Liver (tissue), 9 donors: Measurements from ENCODE around the gene CPSF6. TPM values are rescaled to one million over a fixed set of nuclear protein-coding genes. Genes with fewer than 3 reads are reported as not detected.
"Not testable (repeated sequence)": the region's sequence is repeated elsewhere in the genome, so short reads cannot be mapped to it uniquely, and the experiment has no call there.

ENCODE experiments used
- DNase-seq: peaks from one replicate; pipeline ENCODE4 v3.0.0-alpha.2; 2017; ENCODE audit warnings: low spot score
- H3K27ac ChIP-seq, 2 donors: one replicate each; pipeline ENCODE4 v1.7.0; 2013; ENCODE audit warnings: inconsistent platforms in 2 of 2, low read length in 2 of 2, control low read depth in 1 of 2, low read depth in 1 of 2, mild to moderate bottlenecking in 1 of 2
- H3K27me3 ChIP-seq, 4 donors: one replicate each; pipeline versions ENCODE4 v1.6.1 to v1.7.0; 2013; ENCODE audit warnings: low read length in 3 of 4, inconsistent platforms in 1 of 4, mild to moderate bottlenecking in 1 of 4, moderate library complexity in 1 of 4; ENCODE audit not compliant: control insufficient read depth in 4 of 4, insufficient read depth in 4 of 4
- H3K36me3 ChIP-seq, 4 donors: one replicate each; pipeline versions ENCODE4 v1.6.1 to v1.7.0; 2013; ENCODE audit warnings: low read length in 3 of 4, mild to moderate bottlenecking in 3 of 4, low read depth in 1 of 4, moderate library complexity in 1 of 4; ENCODE audit not compliant: control insufficient read depth in 4 of 4, insufficient read depth in 3 of 4
- H3K4me1 ChIP-seq, 4 donors: one replicate each; pipeline versions ENCODE4 v1.6.1 to v1.7.0; 2013; ENCODE audit warnings: low read length in 3 of 4, mild to moderate bottlenecking in 3 of 4, moderate library complexity in 1 of 4; ENCODE audit not compliant: control insufficient read depth in 4 of 4, insufficient read depth in 4 of 4
- H3K4me3 ChIP-seq, 3 donors: one replicate each; pipeline versions ENCODE4 v1.6.1 to v1.7.0; 2013; ENCODE audit warnings: low read length in 3 of 3, control low read depth in 1 of 3, low read depth in 1 of 3, mild to moderate bottlenecking in 1 of 3
- H3K9ac ChIP-seq, 2 donors: one replicate each; pipeline ENCODE4 v1.7.0; 2013; ENCODE audit warnings: low read length in 2 of 2, mild to moderate bottlenecking in 2 of 2, moderate library complexity in 2 of 2, control low read depth in 1 of 2, low read depth in 1 of 2
- H3K9me3 ChIP-seq, 4 donors: one replicate each; pipeline versions ENCODE4 v1.6.1 to v1.7.0; 2013; ENCODE audit warnings: low read length in 3 of 4; ENCODE audit not compliant: control insufficient read depth in 4 of 4
- EGR1 ChIP-seq, 2 donors: IDR thresholded peaks; 2 replicates each; pipeline ENCODE4 v1.6.1; 2016 to 2018; ENCODE audit warnings: antibody characterized with exemption in 2 of 2, low read depth in 2 of 2
- FOXA1 ChIP-seq: IDR thresholded peaks from 2 replicates; pipeline ENCODE4 v1.6.1; 2016; ENCODE audit warnings: antibody characterized with exemption
- FOXA2 ChIP-seq: IDR thresholded peaks from 2 replicates; pipeline ENCODE4 v1.6.1; 2016; ENCODE audit warnings: antibody characterized with exemption
- HNF4A ChIP-seq, 2 donors: conservative IDR thresholded peaks; 2 replicates each; pipeline ENCODE4 v1.6.1; 2016; ENCODE audit warnings: antibody characterized with exemption in 2 of 2, mild to moderate bottlenecking in 2 of 2
- NR2F2 ChIP-seq: IDR thresholded peaks from 2 replicates; pipeline ENCODE4 v1.6.1; 2016; ENCODE audit warnings: antibody characterized with exemption
- RAD21 ChIP-seq, 2 donors: IDR thresholded peaks; 2 replicates each; pipeline ENCODE4 v1.6.1; 2016; ENCODE audit warnings: antibody characterized with exemption in 2 of 2, mild to moderate bottlenecking in 2 of 2
- RXRA ChIP-seq, 2 donors: IDR thresholded peaks; 2 replicates each; pipeline ENCODE4 v1.6.1; 2017 to 2018; ENCODE audit warnings: antibody characterized with exemption in 2 of 2, mild to moderate bottlenecking in 1 of 2
- WGBS: extraction: QIAGEN DNeasy Blood & Tissue Kit; methylation state at CpG from one replicate; pipeline ENCODE4 v1.1.7; 2013; 5-methylcytosine and 5-hydroxymethylcytosine counted together
- polyA plus RNA-seq, 2 donors: library from polyadenylated mRNA; stranded (reverse) in 1 of 2; unstranded in 1 of 2; fragments of 200-250 nt in 1 of 2; fragments of >200 nt in 1 of 2; fragmentation: Nextera tagmentation in 1 of 2; extraction: Ambion mirVana in 1 of 2; gene quantifications; one replicate each; pipeline versions ENCODE4 v1.2.1 to v1.2.3, GENCODE V29; 2013 to 2015
- total RNA-seq, 2 donors: library from RNA; depleted of rRNA; stranded (reverse); fragments of >200 nt; gene quantifications; one replicate each; pipeline ENCODE4 v1.2.3, GENCODE V29; 2014
- TF ChIP-seq, protein P1 (sequence below): fragments of 150-350 bp; IDR thresholded peaks from 2 replicates; pipeline ENCODE4 v1.5.1; 2017; ENCODE audit warnings: improper control_type of control experiment, low read depth, low read length; ENCODE audit not compliant: missing input control
- TF ChIP-seq, protein P2 (sequence below): IDR thresholded peaks from 2 replicates; pipeline ENCODE4 v1.6.1; 2016; ENCODE audit warnings: antibody characterized with exemption, mild to moderate bottlenecking
- TF ChIP-seq, protein P3 (sequence below): IDR thresholded peaks from 2 replicates; pipeline ENCODE4 v1.6.1; 2016; ENCODE audit warnings: antibody characterized with exemption
- TF ChIP-seq, protein P4 (sequence below): IDR thresholded peaks from 2 replicates; pipeline ENCODE4 v1.6.1; 2016; ENCODE audit warnings: antibody characterized with exemption
- TF ChIP-seq, protein P5 (sequence below): IDR thresholded peaks from 2 replicates; pipeline ENCODE4 v1.6.1; 2016; ENCODE audit warnings: antibody characterized with exemption
- donor health status: healthy.
- donor health status: healthy.
- donor health status: healthy.
- donor health status: healthy.
- donor health status: healthy.

Gene CPSF6
- total and polyA plus RNA-seq, 4 donors, result 10.8 to 21.1 (median 17.4) TPM

DNA sequence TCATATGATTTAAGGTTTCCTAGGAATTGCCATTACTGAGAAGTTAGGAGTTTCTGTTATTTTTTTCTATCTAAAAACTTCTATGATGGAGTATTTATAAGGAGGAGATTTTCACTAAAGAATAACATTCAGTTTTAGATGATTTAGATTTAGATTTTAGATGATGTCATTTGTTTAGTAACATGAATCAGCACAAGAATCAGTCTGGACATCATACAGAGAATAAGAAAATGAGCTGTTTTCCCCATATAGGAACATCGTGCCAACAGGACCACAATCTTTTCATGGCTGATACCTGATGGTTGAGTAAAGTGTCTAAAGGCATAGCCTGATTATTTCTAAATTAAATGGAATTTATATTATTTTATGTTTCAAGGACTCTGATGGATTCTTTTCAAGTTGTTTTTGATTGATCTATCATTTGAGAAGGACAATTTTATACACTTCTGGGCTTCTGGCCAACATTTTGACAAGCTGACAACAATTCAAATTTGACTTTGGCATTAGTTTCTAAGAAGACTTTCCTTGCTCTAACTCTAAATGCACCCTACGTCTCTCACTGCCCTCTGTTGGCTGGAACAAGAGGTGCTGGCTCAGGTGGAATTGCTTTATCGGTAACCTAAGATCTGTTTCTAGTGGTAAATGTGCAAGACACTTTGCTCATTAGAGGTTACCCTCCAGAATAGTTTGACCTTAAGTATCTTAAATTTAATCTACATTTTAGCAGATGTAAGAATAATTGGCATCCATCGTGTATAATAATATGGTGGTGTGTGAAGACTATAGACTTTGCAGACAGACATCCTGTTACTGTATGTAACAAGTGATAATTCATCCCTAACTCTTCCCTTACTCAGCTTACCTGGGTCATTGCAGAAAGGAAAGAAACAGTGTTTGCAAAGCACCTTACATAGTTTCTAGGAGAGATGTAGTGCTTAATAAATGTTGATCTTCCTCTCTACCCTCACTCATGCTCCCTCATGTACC is 42.8 kb upstream of the CPSF6 start:
- Histone ChIP-seq H3K4me3 (no peak overlapping the region), H3K9ac (no peak overlapping the region), H3K4me1 (no peaks in the 10 kb centered on the region), H3K27me3 (no peaks in the 10 kb centered on the region), H3K27ac (no peak overlapping the region), H3K9me3 (peaks cover 10 to 30% (median 13%) of the 10 kb centered on the region in 4 donors), H3K36me3 (no peaks in the 10 kb centered on the region)
- TF ChIP-seq, protein P1, sequence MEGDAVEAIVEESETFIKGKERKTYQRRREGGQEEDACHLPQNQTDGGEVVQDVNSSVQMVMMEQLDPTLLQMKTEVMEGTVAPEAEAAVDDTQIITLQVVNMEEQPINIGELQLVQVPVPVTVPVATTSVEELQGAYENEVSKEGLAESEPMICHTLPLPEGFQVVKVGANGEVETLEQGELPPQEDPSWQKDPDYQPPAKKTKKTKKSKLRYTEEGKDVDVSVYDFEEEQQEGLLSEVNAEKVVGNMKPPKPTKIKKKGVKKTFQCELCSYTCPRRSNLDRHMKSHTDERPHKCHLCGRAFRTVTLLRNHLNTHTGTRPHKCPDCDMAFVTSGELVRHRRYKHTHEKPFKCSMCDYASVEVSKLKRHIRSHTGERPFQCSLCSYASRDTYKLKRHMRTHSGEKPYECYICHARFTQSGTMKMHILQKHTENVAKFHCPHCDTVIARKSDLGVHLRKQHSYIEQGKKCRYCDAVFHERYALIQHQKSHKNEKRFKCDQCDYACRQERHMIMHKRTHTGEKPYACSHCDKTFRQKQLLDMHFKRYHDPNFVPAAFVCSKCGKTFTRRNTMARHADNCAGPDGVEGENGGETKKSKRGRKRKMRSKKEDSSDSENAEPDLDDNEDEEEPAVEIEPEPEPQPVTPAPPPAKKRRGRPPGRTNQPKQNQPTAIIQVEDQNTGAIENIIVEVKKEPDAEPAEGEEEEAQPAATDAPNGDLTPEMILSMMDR, result peak; percentile 56
- TF ChIP-seq RAD21 (IDR thresholded peaks at IDR 0.05) (peak; percentile 72 to 83), EGR1 (IDR thresholded peaks at IDR 0.05; ENCODE audit: low read depth in 2 of 2) (no peak), NR2F2 (no peak)
- TF ChIP-seq, protein P2, sequence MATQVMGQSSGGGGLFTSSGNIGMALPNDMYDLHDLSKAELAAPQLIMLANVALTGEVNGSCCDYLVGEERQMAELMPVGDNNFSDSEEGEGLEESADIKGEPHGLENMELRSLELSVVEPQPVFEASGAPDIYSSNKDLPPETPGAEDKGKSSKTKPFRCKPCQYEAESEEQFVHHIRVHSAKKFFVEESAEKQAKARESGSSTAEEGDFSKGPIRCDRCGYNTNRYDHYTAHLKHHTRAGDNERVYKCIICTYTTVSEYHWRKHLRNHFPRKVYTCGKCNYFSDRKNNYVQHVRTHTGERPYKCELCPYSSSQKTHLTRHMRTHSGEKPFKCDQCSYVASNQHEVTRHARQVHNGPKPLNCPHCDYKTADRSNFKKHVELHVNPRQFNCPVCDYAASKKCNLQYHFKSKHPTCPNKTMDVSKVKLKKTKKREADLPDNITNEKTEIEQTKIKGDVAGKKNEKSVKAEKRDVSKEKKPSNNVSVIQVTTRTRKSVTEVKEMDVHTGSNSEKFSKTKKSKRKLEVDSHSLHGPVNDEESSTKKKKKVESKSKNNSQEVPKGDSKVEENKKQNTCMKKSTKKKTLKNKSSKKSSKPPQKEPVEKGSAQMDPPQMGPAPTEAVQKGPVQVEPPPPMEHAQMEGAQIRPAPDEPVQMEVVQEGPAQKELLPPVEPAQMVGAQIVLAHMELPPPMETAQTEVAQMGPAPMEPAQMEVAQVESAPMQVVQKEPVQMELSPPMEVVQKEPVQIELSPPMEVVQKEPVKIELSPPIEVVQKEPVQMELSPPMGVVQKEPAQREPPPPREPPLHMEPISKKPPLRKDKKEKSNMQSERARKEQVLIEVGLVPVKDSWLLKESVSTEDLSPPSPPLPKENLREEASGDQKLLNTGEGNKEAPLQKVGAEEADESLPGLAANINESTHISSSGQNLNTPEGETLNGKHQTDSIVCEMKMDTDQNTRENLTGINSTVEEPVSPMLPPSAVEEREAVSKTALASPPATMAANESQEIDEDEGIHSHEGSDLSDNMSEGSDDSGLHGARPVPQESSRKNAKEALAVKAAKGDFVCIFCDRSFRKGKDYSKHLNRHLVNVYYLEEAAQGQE, result no peak
- DNase-seq, result no peak
- WGBS, result 50% methylated on average over 4 of the region's 4 CpGs

DNA sequence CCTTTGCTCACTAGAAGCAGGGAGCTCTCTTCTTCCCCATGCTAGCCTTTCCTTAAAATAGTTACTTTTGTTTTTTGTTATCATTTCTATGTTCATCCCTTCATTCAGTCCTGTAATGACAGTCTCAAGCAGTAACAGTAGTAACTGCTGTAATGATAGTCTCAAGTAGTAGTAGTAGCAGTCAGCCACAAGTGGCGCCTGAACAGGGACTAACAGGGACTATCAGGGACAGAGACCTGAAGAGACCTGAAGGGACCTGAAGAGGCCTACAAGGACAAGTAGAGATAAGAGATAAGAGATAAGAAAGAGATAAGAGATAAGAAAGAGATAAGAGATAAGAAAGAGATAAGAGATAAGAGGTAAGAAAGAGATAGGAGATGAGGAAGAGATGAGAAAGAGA is 39.4 kb upstream of the CPSF6 start:
- Histone ChIP-seq H3K4me3 (peak overlapping the region in 1 of 3 donors; percentile 3), H3K9me3 (peaks cover 14 to 33% (median 16%) of the 10 kb centered on the region in 4 donors)
- not testable (repeated sequence) for H3K9ac ChIP-seq, H3K27me3 ChIP-seq, DNase-seq, H3K4me1 ChIP-seq, H3K36me3 ChIP-seq, H3K27ac ChIP-seq
- 99% methylated on average over 1 of the region's 1 CpG for WGBS

DNA sequence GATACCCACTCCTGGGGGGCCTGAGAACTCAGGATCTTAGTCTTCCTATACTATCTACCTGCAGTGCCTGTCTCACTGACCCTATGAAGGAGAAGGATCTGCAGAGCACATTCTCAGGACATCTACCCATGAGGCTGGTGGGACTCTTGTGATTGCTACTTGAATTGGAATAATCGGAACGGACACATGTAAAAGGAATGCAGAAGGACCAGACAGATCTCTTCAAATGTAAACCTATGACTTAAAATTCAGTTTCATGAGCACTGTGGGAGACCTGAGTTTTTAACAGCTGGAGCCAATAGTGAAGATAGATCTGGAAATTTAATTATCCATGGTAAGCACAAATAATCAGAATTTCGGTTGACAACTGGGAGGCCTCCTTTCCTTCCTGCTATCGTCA is 35.2 kb upstream of the CPSF6 start:
- H3K9me3 ChIP-seq, result peaks cover 12 to 25% (median 13%) of the 10 kb centered on the region in 4 donors
- 90% methylated on average over 4 of the region's 4 CpGs for WGBS
- H3K27me3 ChIP-seq, result no peaks in the 10 kb centered on the region
- no peak overlapping the region for H3K27ac ChIP-seq
- H3K4me1 ChIP-seq, result no peaks in the 10 kb centered on the region
- H3K36me3 ChIP-seq, result no peaks in the 10 kb centered on the region
- no peak overlapping the region for H3K9ac ChIP-seq
- no peak overlapping the region for H3K4me3 ChIP-seq
- no peak for DNase-seq
- TF ChIP-seq, protein P3, sequence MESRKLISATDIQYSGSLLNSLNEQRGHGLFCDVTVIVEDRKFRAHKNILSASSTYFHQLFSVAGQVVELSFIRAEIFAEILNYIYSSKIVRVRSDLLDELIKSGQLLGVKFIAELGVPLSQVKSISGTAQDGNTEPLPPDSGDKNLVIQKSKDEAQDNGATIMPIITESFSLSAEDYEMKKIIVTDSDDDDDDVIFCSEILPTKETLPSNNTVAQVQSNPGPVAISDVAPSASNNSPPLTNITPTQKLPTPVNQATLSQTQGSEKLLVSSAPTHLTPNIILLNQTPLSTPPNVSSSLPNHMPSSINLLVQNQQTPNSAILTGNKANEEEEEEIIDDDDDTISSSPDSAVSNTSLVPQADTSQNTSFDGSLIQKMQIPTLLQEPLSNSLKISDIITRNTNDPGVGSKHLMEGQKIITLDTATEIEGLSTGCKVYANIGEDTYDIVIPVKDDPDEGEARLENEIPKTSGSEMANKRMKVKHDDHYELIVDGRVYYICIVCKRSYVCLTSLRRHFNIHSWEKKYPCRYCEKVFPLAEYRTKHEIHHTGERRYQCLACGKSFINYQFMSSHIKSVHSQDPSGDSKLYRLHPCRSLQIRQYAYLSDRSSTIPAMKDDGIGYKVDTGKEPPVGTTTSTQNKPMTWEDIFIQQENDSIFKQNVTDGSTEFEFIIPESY, result no peak
- TF ChIP-seq NR2F2, result no peak
- TF ChIP-seq HNF4A (conservative IDR thresholded peaks at IDR 0.05), result no peak
- TF ChIP-seq, protein P2, result no peak
- TF ChIP-seq RXRA (IDR thresholded peaks at IDR 0.05), result no peak
- TF ChIP-seq FOXA2, result no peak
- TF ChIP-seq, protein P4, sequence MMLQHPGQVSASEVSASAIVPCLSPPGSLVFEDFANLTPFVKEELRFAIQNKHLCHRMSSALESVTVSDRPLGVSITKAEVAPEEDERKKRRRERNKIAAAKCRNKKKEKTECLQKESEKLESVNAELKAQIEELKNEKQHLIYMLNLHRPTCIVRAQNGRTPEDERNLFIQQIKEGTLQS, result no peak
- TF ChIP-seq FOXA1, result no peak
- no peak for TF ChIP-seq EGR1 (IDR thresholded peaks at IDR 0.05; ENCODE audit: low read depth in 2 of 2)
- TF ChIP-seq, protein P5, sequence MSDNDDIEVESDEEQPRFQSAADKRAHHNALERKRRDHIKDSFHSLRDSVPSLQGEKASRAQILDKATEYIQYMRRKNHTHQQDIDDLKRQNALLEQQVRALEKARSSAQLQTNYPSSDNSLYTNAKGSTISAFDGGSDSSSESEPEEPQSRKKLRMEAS, result no peak
